DMS79 treated with DMSO at 0.1 percent for 48 hours (cell line): ENCODE results near the gene NBPF26.
"Not testable (repeated sequence)": the region's sequence is repeated elsewhere in the genome, so short reads cannot be mapped to it uniquely, and the experiment has no call there.

Experiments
- DNase-seq: peaks from one replicate; lab custom pipeline; 2025; lab: John Stamatoyannopoulos, UW

Gene NBPF26

GRCh38 chr1:120723715-120724402, at the start of gene NBPF26:
Gene NBPF26, plus strand, starts transcription at chr1:120723945.
- DNase-seq, result peak; percentile 2

- DNase-seq, result not testable (repeated sequence)
These were observed 43.5 kb upstream of the NBPF26 start for GRCh38 chr1:120680106-120680819.

- not testable (repeated sequence) for DNase-seq
These were observed 42.8 kb upstream of the NBPF26 start for GRCh38 chr1:120680938-120681337.

GRCh38 chr1:120684397-120684796, 39.3 kb upstream of the NBPF26 start:
- not testable (repeated sequence) for DNase-seq

- DNase-seq, result not testable (repeated sequence)
These were observed 38.1 kb upstream of the NBPF26 start for GRCh38 chr1:120685622-120686021.

GRCh38 chr1:120687250-120687649, 36.5 kb upstream of the NBPF26 start:
- DNase-seq, result not testable (repeated sequence)

- DNase-seq, result not testable (repeated sequence)
These were observed 22.8 kb upstream of the NBPF26 start for GRCh38 chr1:120700807-120701562.

- DNase-seq, result not testable (repeated sequence)
These were observed 409 bp upstream of the NBPF26 start for GRCh38 chr1:120723358-120723714.

DNA sequence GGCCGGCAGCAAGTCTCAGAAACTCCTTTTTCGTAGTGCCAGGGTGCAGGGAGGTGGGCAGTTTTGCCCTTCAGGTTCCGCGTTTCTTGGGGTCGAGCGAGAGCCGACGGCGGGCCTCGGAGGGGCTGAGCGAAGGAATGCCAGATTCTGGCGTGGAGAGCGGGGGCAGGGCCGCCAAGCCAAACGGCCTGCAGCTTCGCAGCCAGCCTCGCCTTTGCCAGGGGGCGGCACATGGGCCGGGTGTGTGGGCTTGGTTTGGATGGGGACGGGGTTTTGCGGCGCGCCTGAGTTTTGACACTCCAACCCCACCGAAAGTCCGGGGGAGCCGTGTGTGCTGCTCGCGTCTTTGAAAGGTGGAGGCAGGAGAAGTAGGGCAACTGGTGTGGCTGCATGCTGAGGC, 762 bp downstream of the NBPF26 start:
- not testable (repeated sequence) for DNase-seq

DNA sequence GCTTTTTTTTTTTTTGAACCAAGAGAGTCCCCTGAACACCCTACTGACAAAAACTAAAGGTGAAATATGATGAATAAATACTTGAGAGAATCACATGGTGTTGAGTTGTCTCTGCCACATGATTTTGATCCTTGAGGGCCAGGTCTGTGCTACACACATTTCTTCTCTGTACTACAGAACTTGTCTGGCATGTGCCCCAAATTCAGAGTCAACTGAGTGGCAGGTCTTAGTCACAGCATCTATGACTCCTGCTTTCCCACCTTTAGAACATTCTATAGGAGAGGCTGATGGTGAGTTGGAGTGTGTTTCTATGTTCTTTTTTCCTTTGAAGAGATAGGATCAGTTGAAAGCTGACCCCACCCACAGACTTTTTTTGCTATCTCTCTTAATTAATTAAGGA, 5.1 kb downstream of the NBPF26 start:
- not testable (repeated sequence) for DNase-seq

DNA sequence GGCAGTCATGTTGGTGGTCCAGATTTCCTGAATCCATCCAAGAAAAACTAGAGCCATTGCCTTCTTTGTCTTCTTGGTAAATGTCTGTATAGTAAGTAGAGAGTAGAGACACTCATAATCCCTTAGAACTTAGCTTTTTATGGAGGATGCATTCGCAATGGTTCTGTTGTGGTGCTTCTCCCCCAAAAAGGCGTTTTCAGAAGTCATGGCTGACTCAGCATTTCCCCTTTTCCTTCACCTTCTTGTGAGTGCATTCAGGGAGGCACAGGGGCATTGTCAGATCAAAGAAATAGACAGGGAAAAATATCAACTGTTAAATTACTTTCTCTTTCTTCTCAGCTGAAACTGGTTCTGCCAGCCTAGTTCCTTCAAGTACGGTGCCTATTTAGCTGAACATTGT, 45.3 kb downstream of the NBPF26 start:
- not testable (repeated sequence) for DNase-seq

- DNase-seq, result not testable (repeated sequence)
These were observed 81.7 kb downstream of the NBPF26 start for GRCh38 chr1:120805452-120805851.

DNA sequence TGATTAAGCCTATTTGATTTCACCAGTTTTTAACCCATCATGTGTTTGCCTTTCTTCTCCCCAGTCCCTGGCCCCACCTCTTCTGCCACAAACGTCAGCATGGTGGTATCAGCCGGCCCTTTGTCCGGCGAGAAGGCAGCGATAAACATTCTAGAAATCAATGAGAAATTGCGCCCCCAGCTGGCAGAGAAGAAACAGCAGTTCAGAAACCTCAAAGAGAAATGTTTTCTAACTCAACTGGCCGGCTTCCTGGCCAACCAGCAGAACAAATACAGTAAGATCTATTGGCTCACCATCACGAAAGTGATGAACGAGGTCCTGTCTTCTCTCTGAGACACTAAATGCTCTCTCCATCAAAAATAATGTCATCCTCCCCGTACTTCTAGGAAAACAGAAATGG, 88.1 kb downstream of the NBPF26 start:
- not testable (repeated sequence) for DNase-seq

GRCh38 chr1:120825051-120825450, 101.3 kb downstream of the NBPF26 start:
- DNase-seq, result not testable (repeated sequence)

GRCh38 chr1:120826623-120827022, 102.9 kb downstream of the NBPF26 start:
- not testable (repeated sequence) for DNase-seq

- not testable (repeated sequence) for DNase-seq
These were observed 120.6 kb downstream of the NBPF26 start for GRCh38 chr1:120844186-120844944.

GRCh38 chr1:120844945-120845330, 121.2 kb downstream of the NBPF26 start:
- DNase-seq, result not testable (repeated sequence)

- not testable (repeated sequence) for DNase-seq
These were observed 125.9 kb downstream of the NBPF26 start for GRCh38 chr1:120849400-120850286.

DNA sequence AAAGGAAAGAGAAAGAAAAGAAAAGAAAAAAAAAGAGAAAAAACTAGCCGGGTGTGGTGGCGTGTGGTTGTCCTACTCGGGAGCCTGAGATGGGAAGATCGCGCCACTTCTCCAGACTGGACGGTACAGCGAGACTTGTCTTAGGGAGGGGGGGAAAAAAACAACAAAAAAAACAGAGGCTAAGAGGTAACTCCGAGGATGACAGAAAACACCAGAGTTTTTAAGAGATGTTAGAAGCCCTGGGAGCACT, 126.5 kb downstream of the NBPF26 start:
- DNase-seq, result not testable (repeated sequence)

DNA sequence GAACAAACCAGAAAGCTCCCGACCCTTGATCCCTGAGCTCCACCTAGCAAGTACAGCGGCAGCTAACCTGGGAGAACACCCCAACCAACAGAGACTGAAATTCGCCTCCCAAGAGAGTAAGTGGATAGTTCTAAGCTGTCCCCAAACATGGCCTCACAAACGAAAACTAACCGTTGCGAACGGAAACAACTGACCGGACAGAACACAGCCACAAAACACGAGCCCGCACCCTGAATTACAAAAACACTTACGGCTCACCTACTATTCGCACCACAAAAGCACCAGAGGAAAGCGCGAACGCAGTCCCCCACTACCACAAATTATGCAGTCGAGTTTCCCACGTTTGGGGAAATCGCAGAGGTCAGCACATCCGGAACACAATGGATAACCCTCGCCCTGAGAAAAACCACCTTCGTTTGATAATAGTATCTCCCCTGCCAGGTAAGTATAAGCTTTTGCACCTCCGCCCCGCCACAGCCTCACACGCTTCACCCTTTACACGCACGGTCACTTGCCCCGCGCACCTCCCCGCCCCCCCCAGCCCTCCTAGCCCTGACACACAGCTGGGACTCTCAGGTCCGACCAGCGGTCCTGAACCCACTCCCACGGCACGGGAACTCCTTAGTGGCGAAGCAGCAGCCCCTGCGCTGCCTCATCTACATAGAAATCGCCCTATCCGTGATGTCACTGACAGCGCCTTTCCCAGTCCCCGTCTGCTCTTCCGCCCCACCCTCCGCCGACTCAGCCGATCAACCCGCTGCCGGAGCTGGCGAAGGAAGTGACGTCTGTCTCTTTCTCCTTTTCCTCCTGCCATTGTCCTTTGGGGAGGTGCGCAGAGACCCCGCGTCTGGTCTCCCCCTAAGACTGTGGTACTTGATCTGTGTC, 127.0 kb downstream of the NBPF26 start:
- peak; percentile 75 for DNase-seq
